H9 (cell line): ENCODE data around the gene C1orf141. TPM values are rescaled to one million over a fixed set of nuclear protein-coding genes. Genes with fewer than 3 reads are reported as not detected.

Experiments used
- DNase-seq: peaks from one replicate; pipeline ENCODE4 v3.0.0-alpha.2; 2017
- H2AFZ ChIP-seq: one replicate; pipeline ENCODE4 v1.6.1; 2013; ENCODE audit warnings: mild to moderate bottlenecking, low read length, control low read depth, moderate library complexity
- H2AK5ac ChIP-seq: 2 replicates; pipeline ENCODE4 v1.6.1; 2013; ENCODE audit warnings: low read length, control low read depth, mixed read lengths; ENCODE audit not compliant: insufficient read length
- H2BK120ac ChIP-seq: one replicate; pipeline ENCODE4 v1.6.1; 2013; ENCODE audit warnings: low read depth, mild to moderate bottlenecking, low read length, control low read depth, inconsistent platforms; ENCODE audit not compliant: poor library complexity, severe bottlenecking
- H2BK12ac ChIP-seq: 2 replicates; pipeline ENCODE4 v1.6.1; 2013; ENCODE audit warnings: low read length, control low read depth, mixed read lengths, low read depth; ENCODE audit not compliant: insufficient read length
- H2BK15ac ChIP-seq: 2 replicates; pipeline ENCODE4 v1.6.1; 2013; ENCODE audit warnings: low read depth, low read length, control low read depth
- H2BK20ac ChIP-seq: one replicate; pipeline ENCODE4 v1.6.1; 2013; ENCODE audit warnings: low read depth, mild to moderate bottlenecking, low read length, control low read depth, inconsistent platforms; ENCODE audit not compliant: poor library complexity, severe bottlenecking
- H2BK5ac ChIP-seq: 2 replicates; pipeline ENCODE4 v1.6.1; 2013; ENCODE audit warnings: low read length, control low read depth, mixed read lengths; ENCODE audit not compliant: insufficient read length
- H3K14ac ChIP-seq: 2 replicates; pipeline ENCODE4 v1.6.1; 2013; ENCODE audit warnings: low read length, control low read depth; ENCODE audit not compliant: insufficient read depth
- H3K18ac ChIP-seq: 2 replicates; pipeline ENCODE4 v1.6.1; 2013; ENCODE audit warnings: low read depth, mild to moderate bottlenecking, mixed read lengths, low read length, control low read depth; ENCODE audit not compliant: insufficient read length
- H3K23ac ChIP-seq: 2 replicates; pipeline ENCODE4 v1.6.1; 2013; ENCODE audit warnings: low read length, control low read depth, mixed read lengths, low read depth; ENCODE audit not compliant: insufficient read length
- H3K23me2 ChIP-seq: 2 replicates; pipeline ENCODE4 v1.6.1; 2013; ENCODE audit warnings: low read depth, mild to moderate bottlenecking, mixed read lengths, low read length, control low read depth; ENCODE audit not compliant: insufficient read length, poor library complexity, severe bottlenecking
- H3K27ac ChIP-seq: 2 replicates; pipeline ENCODE4 v1.5.1; 2013; ENCODE audit warnings: low read length, control low read depth, mixed read lengths, low read depth; ENCODE audit not compliant: insufficient read length
- H3K27me3 ChIP-seq: 2 replicates; pipeline ENCODE4 v1.6.1; 2013; ENCODE audit warnings: low read length, control low read depth, inconsistent platforms; ENCODE audit not compliant: insufficient read depth
- H3K4ac ChIP-seq: 2 replicates; pipeline ENCODE4 v1.6.1; 2013; ENCODE audit warnings: low read depth, mild to moderate bottlenecking, control low read depth, inconsistent platforms, low read length, moderate library complexity
- H3K4me1 ChIP-seq: 2 replicates; pipeline ENCODE4 v1.6.1; 2013; ENCODE audit warnings: low read length, control low read depth, inconsistent platforms; ENCODE audit not compliant: insufficient read depth
- H3K4me2 ChIP-seq: 2 replicates; pipeline ENCODE4 v1.6.1; 2013; ENCODE audit warnings: low read length, control low read depth, mixed read lengths; ENCODE audit not compliant: insufficient read length, insufficient read depth
- H3K56ac ChIP-seq: 2 replicates; pipeline ENCODE4 v1.6.1; 2013; ENCODE audit warnings: low read depth, mild to moderate bottlenecking, mixed read lengths, low read length, control low read depth; ENCODE audit not compliant: insufficient read length
- H3K79me1 ChIP-seq: 2 replicates; pipeline ENCODE4 v1.6.1; 2013; ENCODE audit warnings: low read depth, mild to moderate bottlenecking, moderate library complexity, low read length, control low read depth, inconsistent platforms; ENCODE audit not compliant: insufficient read depth, poor library complexity, severe bottlenecking
- H3K79me2 ChIP-seq: 2 replicates; pipeline ENCODE4 v1.6.1; 2013; ENCODE audit warnings: low read length, control low read depth, inconsistent platforms; ENCODE audit not compliant: insufficient read depth
- H3K9ac ChIP-seq: 2 replicates; pipeline ENCODE4 v1.6.1; 2013; ENCODE audit warnings: low read length, control low read depth, mixed read lengths; ENCODE audit not compliant: insufficient read length; ENCODE audit errors: extremely low read depth
- H3K9me3 ChIP-seq: one replicate; pipeline ENCODE4 v1.6.1; 2013; ENCODE audit warnings: low read depth, low read length, inconsistent platforms; ENCODE audit not compliant: control insufficient read depth
- H3T11ph ChIP-seq: one replicate; pipeline ENCODE4 v1.6.1; 2013; ENCODE audit warnings: mild to moderate bottlenecking, low read length, control low read depth, inconsistent platforms
- H4K20me1 ChIP-seq: one replicate; pipeline ENCODE4 v1.6.1; 2013; ENCODE audit not compliant: control insufficient read depth, insufficient read length, insufficient read depth
- H4K5ac ChIP-seq: 2 replicates; pipeline ENCODE4 v1.6.1; 2013; ENCODE audit warnings: low read depth, mild to moderate bottlenecking, mixed read lengths, low read length, control low read depth; ENCODE audit not compliant: insufficient read length
- H4K8ac ChIP-seq: replicated peaks from 2 replicates; pipeline ENCODE4 v1.6.1; 2013; ENCODE audit warnings: low read length, control low read depth, mixed read lengths, low read depth; ENCODE audit not compliant: insufficient read length
- H4K91ac ChIP-seq: 2 replicates; pipeline ENCODE4 v1.6.1; 2013; ENCODE audit warnings: low read depth, mild to moderate bottlenecking, moderate library complexity, mixed read lengths, low read length, control low read depth; ENCODE audit not compliant: insufficient read length
- H3K27ac Mint-ChIP-seq, 3 experiments: 2 replicates in 2 of 3; 3 replicates in 1 of 3; pipeline ENCODE4 v1.8.0; 2020 to 2021; ENCODE audit warnings: mixed read lengths in 3 of 3, mild to moderate bottlenecking in 1 of 3, moderate library complexity in 1 of 3
- H3K27me3 Mint-ChIP-seq: 2 replicates; pipeline ENCODE4 v1.8.0; 2021; ENCODE audit warnings: low read depth, mild to moderate bottlenecking, moderate library complexity, mixed read lengths
- H3K36me3 Mint-ChIP-seq, 3 experiments: 2 replicates in 2 of 3; 3 replicates in 1 of 3; pipeline ENCODE4 v1.8.0; 2020 to 2021; ENCODE audit warnings: low read depth in 3 of 3, mixed read lengths in 3 of 3; ENCODE audit not compliant: insufficient read depth in 1 of 3
- H3K4me1 Mint-ChIP-seq, 2 experiments: 2 replicates each; pipeline ENCODE4 v1.8.0; 2020; ENCODE audit warnings: mixed read lengths in 2 of 2
- H3K4me3 Mint-ChIP-seq, 2 experiments: 2 replicates in 1 of 2; 3 replicates in 1 of 2; pipeline ENCODE4 v1.8.0; 2020 to 2021; ENCODE audit warnings: mild to moderate bottlenecking in 2 of 2, mixed read lengths in 2 of 2, moderate library complexity in 1 of 2
- H3K9me3 Mint-ChIP-seq, 2 experiments: 2 replicates in 1 of 2; 3 replicates in 1 of 2; pipeline ENCODE4 v1.8.0; 2020; ENCODE audit warnings: mild to moderate bottlenecking in 2 of 2, mixed read lengths in 2 of 2, moderate library complexity in 1 of 2
- WGBS: extraction: QIAGEN DNeasy Blood & Tissue Kit; methylation state at CpG from one replicate; pipeline ENCODE4 v1.1.7; 2013; ENCODE audit warnings: missing lambda C conversion rate, low lambda C conversion rate, mixed read lengths; ENCODE audit not compliant: insufficient read length; ENCODE audit errors: extremely low coverage; 5-methylcytosine and 5-hydroxymethylcytosine counted together
- total RNA-seq: library from RNA; stranded (reverse); gene quantifications from 2 replicates; pipeline ENCODE4 v1.2.1, GENCODE V29; 2021
- TF ChIP-seq, protein P1 (sequence below): fragments of 200-600 bp; sonication (generic); conservative IDR thresholded peaks from 3 replicates; pipeline ENCODE4 v1.8.0; 2021; ENCODE audit warnings: antibody characterized with exemption, mild to moderate bottlenecking

C1orf141 gene
- total RNA-seq, 1 experiment from 2014 or later: not detected

DNA sequence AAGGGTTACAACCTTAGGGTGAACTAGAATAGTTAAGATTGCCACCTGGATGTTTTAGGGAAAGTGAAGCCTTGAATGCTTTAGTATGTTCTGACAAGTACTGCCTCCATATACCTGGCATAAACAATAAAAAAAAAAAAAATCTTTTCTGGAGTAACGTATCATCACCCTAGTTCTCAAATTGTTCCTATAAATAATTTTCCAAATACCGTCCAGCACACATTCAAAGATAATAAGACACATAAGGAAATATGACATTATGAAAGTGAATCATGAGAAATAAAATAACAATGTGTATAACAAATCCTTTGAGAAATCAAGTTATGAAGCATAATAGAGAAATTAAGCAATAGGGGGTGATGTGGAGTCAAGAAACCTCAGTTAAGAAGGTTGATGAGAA, 20.6 kb downstream of the C1orf141 start:
- no peaks in the 10 kb centered on the region for H3K79me2 ChIP-seq
- no peak overlapping the region for H3K23ac ChIP-seq
- no peak overlapping the region for H2BK15ac ChIP-seq
- H3K27me3 ChIP-seq: no peaks in the 10 kb centered on the region
- no peaks in the 10 kb centered on the region for H3K9me3 ChIP-seq
- TF ChIP-seq, protein P1, sequence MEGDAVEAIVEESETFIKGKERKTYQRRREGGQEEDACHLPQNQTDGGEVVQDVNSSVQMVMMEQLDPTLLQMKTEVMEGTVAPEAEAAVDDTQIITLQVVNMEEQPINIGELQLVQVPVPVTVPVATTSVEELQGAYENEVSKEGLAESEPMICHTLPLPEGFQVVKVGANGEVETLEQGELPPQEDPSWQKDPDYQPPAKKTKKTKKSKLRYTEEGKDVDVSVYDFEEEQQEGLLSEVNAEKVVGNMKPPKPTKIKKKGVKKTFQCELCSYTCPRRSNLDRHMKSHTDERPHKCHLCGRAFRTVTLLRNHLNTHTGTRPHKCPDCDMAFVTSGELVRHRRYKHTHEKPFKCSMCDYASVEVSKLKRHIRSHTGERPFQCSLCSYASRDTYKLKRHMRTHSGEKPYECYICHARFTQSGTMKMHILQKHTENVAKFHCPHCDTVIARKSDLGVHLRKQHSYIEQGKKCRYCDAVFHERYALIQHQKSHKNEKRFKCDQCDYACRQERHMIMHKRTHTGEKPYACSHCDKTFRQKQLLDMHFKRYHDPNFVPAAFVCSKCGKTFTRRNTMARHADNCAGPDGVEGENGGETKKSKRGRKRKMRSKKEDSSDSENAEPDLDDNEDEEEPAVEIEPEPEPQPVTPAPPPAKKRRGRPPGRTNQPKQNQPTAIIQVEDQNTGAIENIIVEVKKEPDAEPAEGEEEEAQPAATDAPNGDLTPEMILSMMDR: no peak
- Mint-ChIP-seq H3K9me3 (peaks cover 0 to 5% of the 10 kb centered on the region in 2 experiments; a peak in 2 of 5 replicates), H3K4me3 (no peak overlapping the region), H3K36me3 (peaks cover 0 to 4% (median 0%) of the 10 kb centered on the region in 3 experiments; a peak in 1 of 7 replicates), H3K27me3 (no peaks in the 10 kb centered on the region), H3K4me1 (no peaks in the 10 kb centered on the region), H3K27ac (no peak overlapping the region)
- H4K8ac ChIP-seq: no peak overlapping the region
- no peak overlapping the region for H2BK120ac ChIP-seq
- H3T11ph ChIP-seq: no peak overlapping the region
- no peak overlapping the region for H2AK5ac ChIP-seq
- no peak overlapping the region for H3K14ac ChIP-seq
- no peaks in the 10 kb centered on the region for H3K23me2 ChIP-seq
- H3K4me1 ChIP-seq: no peaks in the 10 kb centered on the region
- no CpG with 5 or more reads among the region's 2 CpGs for WGBS
- H4K5ac ChIP-seq: no peak overlapping the region
- H3K4me2 ChIP-seq: no peak overlapping the region
- H2BK5ac ChIP-seq: no peak overlapping the region
- no peak overlapping the region for H3K56ac ChIP-seq
- no peak overlapping the region for H3K4ac ChIP-seq
- DNase-seq: no peak
- no peaks in the 10 kb centered on the region for H3K79me1 ChIP-seq
- H2AFZ ChIP-seq: no peak overlapping the region
- no peak overlapping the region for H2BK12ac ChIP-seq
- no peak overlapping the region for H3K18ac ChIP-seq
- no peaks in the 10 kb centered on the region for H4K20me1 ChIP-seq
- no peak overlapping the region for H3K9ac ChIP-seq
- no peak overlapping the region for H4K91ac ChIP-seq
- no peak overlapping the region for H2BK20ac ChIP-seq
- H3K27ac ChIP-seq: no peak overlapping the region
